Loucy (cell line): Measurements from ENCODE around the gene RNF6.
"Not testable (repeated sequence)": the region's sequence is repeated elsewhere in the genome, so short reads cannot be mapped to it uniquely, and the experiment has no call there.

Experiments
- H2AFZ ChIP-seq: fragments of 200-600 bp; sonication (generic); 2 replicates; pipeline ENCODE4 v1.6.0; 2016; ENCODE audit warnings: antibody characterized with exemption, mild to moderate bottlenecking, low read length, moderate library complexity
- H3F3A ChIP-seq: fragments of 200-600 bp; 2 replicates; pipeline ENCODE4 v1.6.0; 2016; ENCODE audit warnings: antibody characterized with exemption, low read depth, mild to moderate bottlenecking
- H3K27me3 ChIP-seq: fragments of 200-600 bp; sonication (generic); 2 replicates; pipeline ENCODE4 v1.6.1; 2014; ENCODE audit warnings: low read length, mild to moderate bottlenecking; ENCODE audit not compliant: insufficient read depth, poor library complexity, severe bottlenecking
- H3K36me3 ChIP-seq: fragments of 200-600 bp; sonication (generic); 2 replicates; pipeline ENCODE4 v1.6.1; 2016; ENCODE audit warnings: low read length; ENCODE audit not compliant: insufficient read depth
- H3K4me1 ChIP-seq: fragments of 200-600 bp; sonication (generic); 2 replicates; pipeline ENCODE4 v1.5.1; 2014; ENCODE audit warnings: low read length, mild to moderate bottlenecking; ENCODE audit not compliant: insufficient read depth, poor library complexity, severe bottlenecking
- H3K4me2 ChIP-seq: fragments of 200-600 bp; sonication (generic); 2 replicates; pipeline ENCODE4 v1.6.0; 2014; ENCODE audit warnings: antibody characterized with exemption, low read length, low read depth, mild to moderate bottlenecking; ENCODE audit not compliant: poor library complexity, severe bottlenecking
- H3K4me3 ChIP-seq: fragments of 200-600 bp; sonication (generic); 2 replicates; pipeline ENCODE4 v1.5.1; 2014; ENCODE audit warnings: low read length, mild to moderate bottlenecking, mixed read lengths; ENCODE audit not compliant: poor library complexity, severe bottlenecking
- H3K79me2 ChIP-seq: fragments of 200-600 bp; sonication (generic); 2 replicates; pipeline ENCODE4 v1.6.1; 2014; ENCODE audit warnings: low read length; ENCODE audit not compliant: insufficient read depth
- H3K9ac ChIP-seq: fragments of 200-600 bp; sonication (generic); 2 replicates; pipeline ENCODE4 v1.6.0; 2014; ENCODE audit warnings: mild to moderate bottlenecking, low read depth, low read length, moderate library complexity; ENCODE audit not compliant: poor library complexity, severe bottlenecking
- H3K9me2 ChIP-seq: fragments of 200-600 bp; sonication (generic); replicated peaks from 2 replicates; pipeline ENCODE4 v1.6.1; 2016; ENCODE audit warnings: low read depth, low read length, mixed read lengths
- H3K9me3 ChIP-seq: fragments of 200-600 bp; sonication (generic); 2 replicates; pipeline ENCODE4 v1.6.1; 2014; ENCODE audit warnings: mild to moderate bottlenecking, antibody characterized with exemption, low read length, low read depth; ENCODE audit not compliant: insufficient read depth
- H4K20me1 ChIP-seq: fragments of 200-600 bp; sonication (generic); 2 replicates; pipeline ENCODE4 v1.6.0; 2014; ENCODE audit warnings: antibody characterized with exemption, low read length, mild to moderate bottlenecking; ENCODE audit not compliant: insufficient read depth, poor library complexity, severe bottlenecking
- EZH2phosphoT487 ChIP-seq: fragments of 200-600 bp; IDR thresholded peaks from 2 replicates; pipeline ENCODE4 v1.6.1; 2018; ENCODE audit warnings: antibody characterized with exemption, mild to moderate bottlenecking, moderate library complexity, borderline replicate concordance
- TF ChIP-seq, protein P1 (sequence below): fragments of 200-600 bp; sonication (generic); conservative IDR thresholded peaks from 2 replicates; pipeline ENCODE4 v1.5.1; 2014; ENCODE audit warnings: mild to moderate bottlenecking, antibody characterized with exemption, low read length

RNF6 gene

DNA sequence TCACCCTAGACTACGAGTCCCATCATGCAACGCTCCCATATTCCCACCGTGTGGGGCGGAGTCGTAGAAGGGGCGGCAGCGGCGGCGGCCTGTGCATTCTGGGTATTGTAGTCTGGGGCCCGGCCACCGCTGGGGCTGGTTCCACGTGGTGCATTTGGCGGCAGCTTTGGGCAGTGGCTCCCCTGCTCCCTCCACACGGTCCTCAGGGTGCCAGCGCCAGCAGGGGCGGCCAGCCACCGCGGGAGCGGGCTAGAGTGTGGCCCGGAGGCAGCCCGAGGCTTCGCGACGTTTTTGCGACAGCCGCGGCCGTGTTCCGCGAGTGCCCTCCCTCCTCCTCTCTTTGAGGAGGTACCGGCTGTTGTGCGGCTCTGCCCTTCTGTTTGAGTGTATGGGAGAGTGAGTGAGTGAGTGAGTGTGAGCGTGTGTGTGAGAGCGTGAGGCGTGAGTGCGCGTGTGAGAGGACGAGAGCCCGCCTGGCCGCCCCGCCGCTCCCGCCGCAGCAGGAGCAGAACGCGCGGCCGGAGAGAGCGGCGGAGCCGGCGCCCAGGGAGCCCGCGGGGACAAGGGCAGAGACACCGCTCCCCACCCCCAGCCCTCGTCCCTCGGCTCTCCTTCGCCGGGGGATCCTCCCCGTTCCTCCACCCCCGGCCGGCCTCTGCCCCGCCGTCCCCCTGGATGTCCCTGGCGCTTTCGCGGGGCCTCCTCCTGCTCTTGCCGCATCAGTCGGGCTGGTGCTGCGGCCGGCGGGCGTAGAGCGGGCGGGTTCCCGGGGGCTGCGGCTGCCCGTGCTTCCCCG is 31.9 kb upstream of the RNF6 start, which contains the start of gene CDK8:
CDK8 (plus strand) TSS at position 343 of the 796 bp plus-strand sequence. CDS start 513 bp downstream, outside the sequence.
- H2AFZ ChIP-seq = peak within 1 kb of the TSS; percentile 97
- TF ChIP-seq, protein P1, sequence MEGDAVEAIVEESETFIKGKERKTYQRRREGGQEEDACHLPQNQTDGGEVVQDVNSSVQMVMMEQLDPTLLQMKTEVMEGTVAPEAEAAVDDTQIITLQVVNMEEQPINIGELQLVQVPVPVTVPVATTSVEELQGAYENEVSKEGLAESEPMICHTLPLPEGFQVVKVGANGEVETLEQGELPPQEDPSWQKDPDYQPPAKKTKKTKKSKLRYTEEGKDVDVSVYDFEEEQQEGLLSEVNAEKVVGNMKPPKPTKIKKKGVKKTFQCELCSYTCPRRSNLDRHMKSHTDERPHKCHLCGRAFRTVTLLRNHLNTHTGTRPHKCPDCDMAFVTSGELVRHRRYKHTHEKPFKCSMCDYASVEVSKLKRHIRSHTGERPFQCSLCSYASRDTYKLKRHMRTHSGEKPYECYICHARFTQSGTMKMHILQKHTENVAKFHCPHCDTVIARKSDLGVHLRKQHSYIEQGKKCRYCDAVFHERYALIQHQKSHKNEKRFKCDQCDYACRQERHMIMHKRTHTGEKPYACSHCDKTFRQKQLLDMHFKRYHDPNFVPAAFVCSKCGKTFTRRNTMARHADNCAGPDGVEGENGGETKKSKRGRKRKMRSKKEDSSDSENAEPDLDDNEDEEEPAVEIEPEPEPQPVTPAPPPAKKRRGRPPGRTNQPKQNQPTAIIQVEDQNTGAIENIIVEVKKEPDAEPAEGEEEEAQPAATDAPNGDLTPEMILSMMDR = no peak
- TF ChIP-seq EZH2phosphoT487 = no peak

DNA sequence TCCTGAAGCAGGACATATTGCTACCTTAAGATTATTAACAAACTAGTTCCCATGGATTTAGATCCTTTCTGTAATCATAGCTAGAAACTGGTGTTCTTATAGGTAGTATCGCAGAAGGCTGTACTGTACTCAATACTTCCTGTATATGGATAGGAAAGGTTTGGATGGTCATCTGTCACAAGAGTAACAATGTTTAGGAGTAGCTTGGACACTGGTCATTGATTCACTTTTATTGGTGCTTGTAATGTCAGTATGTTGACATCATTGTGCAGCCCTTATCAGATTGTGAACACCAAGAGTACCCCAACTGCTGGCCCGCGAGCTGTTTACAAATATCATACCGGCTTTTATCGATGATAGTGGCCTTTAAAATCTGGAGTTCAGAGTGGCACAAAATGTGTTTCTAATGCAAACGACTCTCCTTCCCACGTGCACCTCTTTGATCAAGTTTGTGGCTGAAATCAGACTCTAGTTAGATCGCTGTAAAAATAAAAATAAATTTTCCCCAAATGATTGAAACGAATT is 31.2 kb upstream of the RNF6 start:
- Histone ChIP-seq H3F3A (no peaks in the 10 kb centered on the region), H3K79me2 (peaks cover 38% of the 10 kb centered on the region), H3K4me2 (peak overlapping the region; percentile 95), H3K36me3 (no peaks in the 10 kb centered on the region), H4K20me1 (peaks cover 38% of the 10 kb centered on the region), H3K9me3 (no peaks in the 10 kb centered on the region), H3K27me3 (no peaks in the 10 kb centered on the region), H3K9me2 (no peaks in the 10 kb centered on the region), H2AFZ (peak overlapping the region; percentile 97), H3K4me3 (peak overlapping the region; percentile 81), H3K9ac (peak overlapping the region; percentile 76), H3K4me1 (peaks cover 36% of the 10 kb centered on the region)
- no peak for TF ChIP-seq EZH2phosphoT487
- TF ChIP-seq, protein P1 = no peak

More for the DNA sequence above, 31.9 kb upstream of the RNF6 start, which contains the start of gene CDK8:
- Histone ChIP-seq H3K27me3 (no peaks in the 10 kb centered on the region), H3K4me2 (peak within 1 kb of the TSS; percentile 95), H3K9me3 (no peaks in the 10 kb centered on the region), H4K20me1 (peaks cover 45% of the 10 kb centered on the region), H3K4me3 (peak within 1 kb of the TSS; percentile 81), H3K79me2 (peaks cover 45% of the 10 kb centered on the region), H3K9me2 (no peaks in the 10 kb centered on the region), H3F3A (no peaks in the 10 kb centered on the region), H3K9ac (peak within 1 kb of the TSS; percentile 76), H3K4me1 (peaks cover 43% of the 10 kb centered on the region), H3K36me3 (no peaks in the 10 kb centered on the region)

DNA sequence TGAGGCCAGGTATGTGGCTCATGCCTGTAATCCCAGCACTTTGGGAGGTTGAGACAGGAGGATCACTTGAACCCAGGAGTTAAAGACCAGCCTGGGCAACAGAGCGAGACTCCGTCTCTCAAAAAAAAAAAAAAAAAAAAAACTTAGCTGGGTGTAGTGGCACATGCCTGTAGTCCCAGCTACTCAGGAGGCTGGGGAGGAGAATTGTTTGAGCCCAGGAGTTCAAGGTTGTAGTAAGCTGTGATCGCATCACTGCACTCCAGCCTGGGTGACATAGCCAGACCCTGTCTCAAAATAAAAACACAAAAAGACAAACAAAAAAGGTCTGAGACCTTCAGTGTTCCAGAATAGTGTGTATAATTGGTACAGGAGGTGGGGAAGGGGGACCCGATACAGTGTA is 29.9 kb upstream of the RNF6 start:
- not testable (repeated sequence) for H3K9me3 ChIP-seq, H2AFZ ChIP-seq, H3K9ac ChIP-seq, H3K4me3 ChIP-seq, H3F3A ChIP-seq, H3K9me2 ChIP-seq, H3K36me3 ChIP-seq, H3K4me2 ChIP-seq, H3K27me3 ChIP-seq
- H3K4me1 ChIP-seq = peaks cover 24% of the 10 kb centered on the region
- peaks cover 25% of the 10 kb centered on the region for H3K79me2 ChIP-seq
- H4K20me1 ChIP-seq = peaks cover 25% of the 10 kb centered on the region
